ENCODE data around the gene SDF4.

The SDF4 gene

DNA sequence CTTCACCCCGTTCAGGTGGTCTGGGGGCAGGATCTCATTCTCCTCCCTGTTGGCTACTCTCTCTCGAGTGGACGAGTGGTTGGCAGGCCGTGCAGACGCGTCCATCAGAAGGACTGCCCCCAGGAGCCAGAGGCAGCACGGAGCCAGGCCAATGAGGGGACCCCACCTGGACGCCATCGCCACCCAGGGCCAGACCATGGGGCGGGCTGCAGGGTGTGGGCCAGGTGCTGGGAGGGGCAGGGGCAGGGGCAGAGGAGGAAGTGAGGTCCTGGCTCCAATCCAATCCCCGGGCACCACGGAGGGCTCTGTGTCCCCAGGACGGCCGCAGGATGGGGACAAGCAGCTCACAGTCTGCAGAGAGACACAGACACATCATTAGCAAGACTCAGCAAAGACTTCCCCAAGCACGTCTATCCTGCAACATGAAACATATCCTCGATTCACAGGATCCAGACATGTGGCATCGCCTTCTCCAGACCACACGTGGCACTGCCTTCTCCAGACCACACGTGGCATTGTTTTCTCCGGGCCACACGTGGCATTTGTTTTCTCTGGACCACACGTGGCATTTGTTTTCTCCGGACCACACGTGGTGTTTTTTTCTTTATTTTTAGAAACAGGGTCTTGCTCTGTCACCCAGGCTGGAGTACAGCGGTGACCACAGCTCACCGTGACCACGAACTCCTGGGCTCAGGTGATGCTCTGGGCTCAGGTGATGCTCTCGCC, 3.0 kb downstream of the SDF4 start:
- no peak for DNase-seq (ENCODE audit: low spot score)

DNA sequence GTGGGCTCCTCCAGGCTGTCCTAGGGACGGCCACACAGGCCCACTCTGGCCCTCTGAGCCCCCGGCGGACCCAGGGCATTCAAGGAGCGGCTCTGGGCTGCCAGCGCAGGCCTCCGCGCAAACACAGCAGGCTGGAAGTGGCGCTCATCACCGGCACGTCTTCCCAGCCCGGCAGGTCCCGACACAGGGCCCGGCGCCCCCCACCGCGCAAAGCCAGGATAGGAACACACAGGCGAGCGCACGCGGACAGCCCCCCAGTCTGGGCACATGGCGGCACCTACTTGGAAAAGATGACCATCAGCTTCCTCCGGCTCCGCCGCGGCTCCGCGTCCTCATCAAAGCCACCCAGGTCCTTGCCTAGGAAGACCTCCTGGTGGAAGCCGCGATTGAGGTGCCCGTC, 3.6 kb downstream of the SDF4 start:
- no peak for DNase-seq (ENCODE audit: low spot score)

DNA sequence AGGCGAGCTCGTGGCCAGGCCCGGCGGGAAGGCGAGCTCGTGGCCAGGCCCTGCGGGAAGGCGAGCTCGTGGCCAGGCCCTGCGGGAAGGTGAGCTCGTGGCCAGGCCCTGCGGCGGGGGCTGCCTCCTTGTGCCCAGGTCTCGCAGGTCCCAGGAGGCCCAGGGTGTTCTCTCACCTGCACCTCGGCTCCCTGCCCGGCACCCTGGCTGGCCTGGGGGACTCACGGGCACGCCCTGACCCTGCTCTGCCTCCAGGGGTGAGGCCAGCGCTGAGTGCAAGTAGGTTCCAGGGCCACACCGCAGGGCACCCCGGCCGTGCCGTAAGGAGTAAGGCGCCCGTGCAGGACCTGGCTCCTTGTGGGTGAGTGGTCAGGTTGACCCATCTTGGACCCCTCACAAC, 4.4 kb downstream of the SDF4 start:
- no peak for DNase-seq (ENCODE audit: low spot score)

DNA sequence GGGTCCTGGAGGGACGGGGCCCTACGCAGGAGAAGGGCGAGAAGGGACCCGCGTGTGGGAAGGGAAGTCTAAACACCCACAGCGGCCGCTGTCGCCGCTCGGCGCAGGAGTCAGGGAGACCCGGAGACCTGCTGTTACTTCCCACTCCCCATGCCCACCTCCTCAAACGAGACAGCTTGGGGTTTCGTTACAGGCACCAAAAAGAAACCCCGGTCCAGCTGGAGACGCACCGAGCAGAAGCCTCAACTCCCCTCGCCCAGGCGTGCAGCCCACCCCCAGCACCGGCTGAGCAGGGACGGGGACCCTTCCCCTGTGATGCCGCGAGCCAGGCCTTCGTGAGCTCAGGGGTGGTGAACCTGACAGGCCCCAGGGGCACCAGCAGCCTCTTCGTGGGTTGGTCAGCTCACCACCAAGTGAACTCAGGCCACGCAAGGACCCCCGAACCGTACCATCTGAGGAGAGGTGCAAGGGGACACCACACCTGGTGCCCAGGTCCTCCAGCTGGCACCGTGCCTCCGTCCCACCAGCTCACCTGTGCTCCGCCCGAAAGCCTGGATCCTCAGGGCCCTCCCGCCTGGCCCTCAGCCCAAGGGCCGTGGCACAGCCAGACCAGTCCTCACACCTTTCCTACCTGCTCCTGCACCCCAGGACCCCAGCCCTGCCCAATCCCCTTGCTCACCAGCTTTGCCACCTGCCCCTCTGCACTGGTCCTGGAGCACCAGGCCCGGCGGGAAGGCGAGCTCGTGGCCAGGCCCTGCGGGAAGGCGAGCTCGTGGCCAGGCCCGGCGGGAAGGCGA, 5.0 kb downstream of the SDF4 start:
- no peak for DNase-seq (ENCODE audit: low spot score)

- DNase-seq (ENCODE audit: low spot score) = no peak
These were observed 5.9 kb downstream of the SDF4 start for GRCh38 chr1:1225913-1226312.

- DNase-seq (ENCODE audit: low spot score) = no peak
These were observed 6.5 kb downstream of the SDF4 start for GRCh38 chr1:1225238-1225845.

DNA sequence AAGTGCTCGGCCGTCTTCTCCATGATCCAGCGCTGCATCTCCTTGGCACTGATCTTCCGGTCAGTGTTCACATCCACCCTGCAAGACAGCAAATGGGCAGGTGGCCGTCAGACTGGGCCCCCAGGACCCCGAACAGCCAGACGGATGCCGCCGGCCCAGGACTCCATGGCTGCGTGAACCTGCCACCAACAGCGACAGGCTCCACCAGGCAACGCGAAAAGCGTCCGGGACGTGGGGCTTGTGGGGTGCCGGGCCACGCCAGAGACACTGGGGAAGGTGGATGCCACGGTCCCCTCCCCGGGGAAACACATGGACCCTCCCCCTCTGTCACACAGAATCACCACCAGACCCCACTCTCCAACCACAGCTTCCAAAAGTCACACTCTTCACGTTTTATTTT, 7.9 kb downstream of the SDF4 start:
- no peak for DNase-seq (ENCODE audit: low spot score)

DNA sequence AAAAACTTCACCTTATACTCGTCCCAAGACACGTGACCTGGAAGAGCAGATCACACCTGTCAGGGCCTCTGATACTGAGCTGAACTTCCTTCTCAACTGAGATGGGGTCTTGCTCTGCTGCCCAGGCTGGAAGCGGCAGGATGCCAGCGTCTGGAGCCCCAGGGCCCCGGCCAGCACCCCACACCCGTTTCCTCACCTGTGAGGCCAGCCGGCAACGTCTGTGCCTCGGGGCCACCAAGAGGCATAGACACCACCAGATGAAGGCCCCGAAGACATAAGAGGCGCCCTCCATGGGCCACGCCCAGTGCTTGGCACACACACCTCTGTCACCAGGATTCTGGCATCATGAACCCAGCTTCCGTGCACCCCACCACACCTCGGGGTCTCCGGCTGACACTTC, 8.5 kb downstream of the SDF4 start:
- DNase-seq (ENCODE audit: low spot score) = no peak

GRCh38 chr1:1222575-1223225, 9.1 kb downstream of the SDF4 start:
- no peak for DNase-seq (ENCODE audit: low spot score)

- DNase-seq (ENCODE audit: low spot score) = no peak
These were observed 9.8 kb downstream of the SDF4 start for GRCh38 chr1:1221887-1222574.

- no peak for DNase-seq (ENCODE audit: low spot score)
These were observed 11.6 kb downstream of the SDF4 start for GRCh38 chr1:1220197-1220596.

DNA sequence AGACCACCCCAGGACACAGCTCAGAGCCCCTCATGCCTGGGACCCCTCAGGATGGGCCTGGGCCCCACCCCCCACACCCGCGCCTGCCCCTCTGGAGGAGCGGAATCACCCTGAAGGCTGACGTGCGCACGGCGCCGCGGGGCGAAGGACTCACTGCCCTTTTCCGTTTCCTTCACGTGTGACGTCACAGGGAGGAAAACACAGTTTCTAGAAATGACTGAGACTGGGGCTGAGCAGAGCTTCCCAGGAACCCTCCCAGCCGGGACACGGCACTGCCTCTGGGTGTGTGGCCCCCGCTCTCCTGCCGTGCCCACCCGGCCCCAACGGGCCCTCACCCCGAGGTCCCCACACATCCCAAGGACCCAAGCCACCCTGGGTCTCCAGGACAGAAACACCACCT, 12.5 kb downstream of the SDF4 start:
- no peak for DNase-seq (ENCODE audit: low spot score)

DNA sequence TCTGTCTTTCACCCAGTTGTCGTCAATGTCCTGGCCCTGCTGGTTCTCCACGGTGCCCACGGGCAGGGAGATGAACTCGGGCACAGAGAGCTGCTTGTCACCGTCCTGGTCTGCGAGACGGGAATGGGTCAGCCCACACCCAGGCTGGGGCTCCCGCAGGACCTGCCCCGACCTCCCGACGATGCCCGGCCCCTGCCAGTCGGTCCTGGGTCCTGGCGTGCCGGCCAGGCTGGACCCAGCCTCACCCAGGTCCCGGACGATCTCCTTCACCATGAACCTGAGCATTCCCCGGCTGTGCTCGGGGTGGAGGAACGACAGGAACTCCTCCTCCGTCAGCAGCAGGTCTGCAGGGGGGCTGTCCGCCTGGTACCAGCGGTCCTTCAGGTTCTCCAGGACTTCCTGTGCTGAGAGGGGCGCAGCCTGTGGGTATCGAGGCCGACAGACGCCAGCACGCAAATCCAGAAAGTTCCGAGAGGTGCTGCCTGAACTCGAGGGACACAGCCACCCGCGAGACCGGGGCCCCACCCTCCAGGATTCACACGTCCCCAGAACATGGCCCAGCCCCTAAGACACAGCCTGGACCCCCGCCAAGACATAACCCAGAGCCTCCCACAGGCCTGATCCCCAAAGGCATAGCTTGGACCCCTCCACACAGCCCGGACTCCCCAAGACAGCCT, 13.1 kb downstream of the SDF4 start:
- no peak for DNase-seq (ENCODE audit: low spot score)

DNA sequence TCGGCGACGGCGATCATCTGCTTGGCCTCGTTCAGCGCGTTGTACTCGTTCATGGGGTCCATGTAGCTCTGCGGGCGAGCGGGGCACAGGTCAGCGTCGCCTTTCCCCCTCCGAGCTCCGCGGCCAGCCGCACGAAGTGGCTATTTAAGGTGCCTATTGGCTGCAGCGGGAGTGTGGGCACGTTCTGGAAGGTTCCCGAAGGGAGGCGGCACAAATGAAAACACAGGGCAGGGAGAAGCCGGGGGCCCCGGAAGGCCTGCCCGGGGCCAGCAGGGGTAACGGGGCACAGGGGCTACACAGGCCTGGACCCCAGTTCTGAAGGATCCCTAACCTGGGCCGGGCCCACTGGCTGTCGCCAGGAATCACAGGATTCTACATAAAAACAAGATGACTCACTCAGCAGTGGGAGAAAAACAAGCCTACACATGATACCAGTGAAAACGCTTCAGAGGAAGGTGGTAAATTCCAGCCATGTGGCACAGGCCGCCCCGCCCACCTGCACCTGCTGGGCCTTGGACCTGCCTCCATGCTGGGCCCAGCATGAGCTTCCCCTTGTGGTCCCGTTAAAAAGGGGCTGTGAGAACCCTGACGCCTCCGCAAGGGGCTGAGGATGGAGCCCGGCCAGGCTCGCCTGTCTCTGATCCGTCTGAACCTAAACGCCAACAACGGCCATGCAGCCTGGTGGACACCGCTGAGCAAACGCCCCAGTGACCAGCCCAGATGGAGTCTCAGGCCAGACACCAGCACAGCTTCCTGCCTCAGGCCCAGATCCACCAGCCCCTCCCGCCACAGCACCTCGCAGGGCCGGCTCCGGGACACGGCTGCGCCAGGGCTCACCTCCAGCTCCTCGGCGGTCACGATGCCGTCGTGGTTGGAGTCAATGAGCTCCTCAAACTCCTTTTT, 13.9 kb downstream of the SDF4 start:
- DNase-seq (ENCODE audit: low spot score) = no peak

DNA sequence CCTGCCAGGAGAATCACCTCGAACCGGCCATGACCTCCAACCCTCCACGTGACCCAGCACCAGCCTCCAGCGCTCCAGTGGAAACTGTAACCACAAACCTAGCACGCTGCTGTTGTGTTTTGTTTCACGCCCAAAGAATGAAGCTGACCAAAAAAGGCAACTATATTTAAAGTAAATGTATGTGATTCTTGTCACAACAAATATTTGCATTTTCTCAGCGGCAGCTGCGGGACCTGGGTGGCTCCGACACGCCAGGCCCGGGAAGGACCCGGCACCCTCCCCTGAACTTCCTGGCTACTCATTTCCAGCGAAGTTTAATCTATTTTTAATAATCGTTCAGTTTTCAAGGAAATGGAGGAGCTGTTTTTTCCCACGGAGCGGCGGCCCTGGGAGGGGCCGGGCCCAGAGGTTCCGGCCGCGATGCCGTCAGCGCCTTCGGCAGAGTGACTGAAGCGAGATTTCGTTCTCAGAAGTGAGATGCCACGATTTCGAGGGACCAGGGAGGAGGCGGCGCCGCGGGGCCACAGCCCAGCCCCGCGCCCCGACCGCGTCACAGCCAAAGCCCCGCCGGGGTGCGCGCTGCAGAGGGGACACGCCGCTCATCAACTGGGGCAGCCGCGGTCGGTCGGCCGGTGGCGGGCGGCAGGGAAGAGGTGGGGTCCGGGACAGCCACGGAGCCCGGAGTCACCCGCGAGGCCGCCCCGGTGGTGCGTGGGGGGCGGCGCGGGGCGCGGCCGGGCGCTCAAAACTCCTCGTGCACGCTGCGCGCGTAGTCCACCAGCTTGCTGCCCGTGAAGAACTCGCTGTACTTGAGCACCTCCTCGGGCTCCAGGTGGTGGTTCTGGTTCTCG, 14.8 kb downstream of the SDF4 start:
- DNase-seq (ENCODE audit: low spot score) = no peak

- no peak for DNase-seq (ENCODE audit: low spot score)
These were observed 15.8 kb downstream of the SDF4 start for GRCh38 chr1:1215881-1216605.

GRCh38 chr1:1215080-1215676, 16.6 kb downstream of the SDF4 start:
- DNase-seq (ENCODE audit: low spot score) = no peak
